ENCODE results near the gene MACROH2A2. TPM values are rescaled to one million over a fixed set of nuclear protein-coding genes. Genes with fewer than 3 reads are reported as not detected.

Gene MACROH2A2
- total RNA-seq, 4 donors from 2014 or later: 7.0 to 21.8 (median 15.0) TPM

DNA sequence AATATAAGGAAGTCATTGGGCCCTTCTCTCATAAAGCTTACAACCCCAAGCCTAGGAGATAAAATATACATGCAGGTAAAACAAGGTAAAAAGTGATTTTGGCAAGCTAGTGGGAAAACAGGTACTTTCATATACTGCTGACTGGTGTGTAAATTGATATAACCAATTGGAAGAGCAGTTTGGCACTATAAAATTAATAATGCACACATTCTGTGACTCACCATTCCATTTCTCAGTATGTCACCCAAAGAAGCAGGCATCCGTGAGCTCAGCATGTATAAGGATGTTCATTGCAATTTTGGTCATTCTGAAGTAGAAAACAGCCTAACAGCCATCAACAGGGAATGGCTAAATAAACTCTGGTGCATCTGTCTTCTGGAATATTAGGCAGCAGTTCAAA is 2.9 kb downstream of the MACROH2A2 start:
- Histone ChIP-seq H3K36me3 (no peaks in the 10 kb centered on the region), H3K4me1 (peaks cover 1 to 4% of the 10 kb centered on the region in 2 donors), H3K27me3 (no peaks in the 10 kb centered on the region), H3K4me3 (replicated peaks in 1 of 3) (no peak overlapping the region), H3K9me3 (no peaks in the 10 kb centered on the region), H3K27ac (no peak overlapping the region)
- no peak for TF ChIP-seq POLR2A (IDR thresholded peaks at IDR 0.05)
- TF ChIP-seq, protein P1, sequence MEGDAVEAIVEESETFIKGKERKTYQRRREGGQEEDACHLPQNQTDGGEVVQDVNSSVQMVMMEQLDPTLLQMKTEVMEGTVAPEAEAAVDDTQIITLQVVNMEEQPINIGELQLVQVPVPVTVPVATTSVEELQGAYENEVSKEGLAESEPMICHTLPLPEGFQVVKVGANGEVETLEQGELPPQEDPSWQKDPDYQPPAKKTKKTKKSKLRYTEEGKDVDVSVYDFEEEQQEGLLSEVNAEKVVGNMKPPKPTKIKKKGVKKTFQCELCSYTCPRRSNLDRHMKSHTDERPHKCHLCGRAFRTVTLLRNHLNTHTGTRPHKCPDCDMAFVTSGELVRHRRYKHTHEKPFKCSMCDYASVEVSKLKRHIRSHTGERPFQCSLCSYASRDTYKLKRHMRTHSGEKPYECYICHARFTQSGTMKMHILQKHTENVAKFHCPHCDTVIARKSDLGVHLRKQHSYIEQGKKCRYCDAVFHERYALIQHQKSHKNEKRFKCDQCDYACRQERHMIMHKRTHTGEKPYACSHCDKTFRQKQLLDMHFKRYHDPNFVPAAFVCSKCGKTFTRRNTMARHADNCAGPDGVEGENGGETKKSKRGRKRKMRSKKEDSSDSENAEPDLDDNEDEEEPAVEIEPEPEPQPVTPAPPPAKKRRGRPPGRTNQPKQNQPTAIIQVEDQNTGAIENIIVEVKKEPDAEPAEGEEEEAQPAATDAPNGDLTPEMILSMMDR (IDR thresholded peaks at IDR 0.05): no peak
- WGBS, 2 donors: 88 to 100% methylated on average over 1 of the region's 1 CpG
- intact Hi-C loops (cut with DNase I): no loop called here
- no peak for DNase-seq

DNA sequence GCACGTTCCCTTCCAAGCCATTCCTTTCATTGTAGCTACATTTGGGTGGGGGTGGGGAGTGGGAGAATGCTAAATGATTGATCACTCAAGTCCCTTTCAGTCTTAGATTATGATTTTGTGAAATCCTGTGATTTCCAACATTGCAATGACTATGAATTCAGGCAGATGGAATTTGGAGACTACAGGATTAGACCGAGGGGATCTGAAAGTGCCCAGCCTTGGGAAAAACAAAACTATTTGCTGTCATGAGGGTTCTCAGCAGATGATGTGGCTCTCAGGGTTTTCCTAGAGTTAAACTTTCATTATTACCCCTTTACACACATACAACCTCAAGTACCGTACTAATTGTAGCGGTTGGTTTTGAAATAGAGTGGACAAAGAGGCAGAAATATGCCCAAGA is 4.7 kb downstream of the MACROH2A2 start:
- intact Hi-C loops (cut with DNase I): no loop called here
- no peak for DNase-seq
- WGBS, 2 donors: 93 to 96% methylated on average over 4 of the region's 4 CpGs

DNA sequence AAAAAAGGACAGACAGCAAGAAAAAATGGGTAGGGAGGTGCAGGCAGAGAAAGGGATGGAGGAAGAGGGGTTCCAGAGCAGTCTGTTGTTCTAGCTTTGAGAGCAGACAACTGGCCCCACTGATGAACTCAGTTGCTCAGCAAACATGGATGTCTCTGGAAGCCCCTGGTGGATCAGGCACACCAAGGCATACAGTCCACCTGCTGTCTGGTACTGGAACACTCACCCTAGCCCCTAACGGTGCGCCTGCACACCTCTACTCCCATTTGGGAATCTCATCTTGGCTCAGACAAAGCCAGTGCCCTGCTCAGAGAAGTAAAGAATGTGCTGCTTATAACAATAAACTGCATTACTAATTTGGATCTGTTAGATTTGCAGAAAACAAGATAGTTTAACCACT is 7.7 kb downstream of the MACROH2A2 start:
- no peaks in the 10 kb centered on the region for H3K36me3 ChIP-seq
- H3K27ac ChIP-seq: no peak overlapping the region
- no peak overlapping the region for H3K4me3 ChIP-seq (replicated peaks in 1 of 3)
- intact Hi-C loops (cut with DNase I): no loop called here
- no peak for DNase-seq
- TF ChIP-seq, protein P1 (IDR thresholded peaks at IDR 0.05): no peak
- no peak for TF ChIP-seq POLR2A (IDR thresholded peaks at IDR 0.05)
- no peaks in the 10 kb centered on the region for H3K27me3 ChIP-seq
- peaks cover 4 to 10% of the 10 kb centered on the region in 2 donors for H3K4me1 ChIP-seq
- no peaks in the 10 kb centered on the region for H3K9me3 ChIP-seq
- WGBS, 2 donors: 69 to 75% methylated on average over 2 of the region's 2 CpGs

More for the DNA sequence above, 4.7 kb downstream of the MACROH2A2 start:
- Histone ChIP-seq H3K9me3 (no peaks in the 10 kb centered on the region), H3K27ac (no peak overlapping the region), H3K4me3 (replicated peaks in 1 of 3) (no peak overlapping the region), H3K27me3 (no peaks in the 10 kb centered on the region), H3K4me1 (peaks cover 4 to 10% of the 10 kb centered on the region in 2 donors), H3K36me3 (no peaks in the 10 kb centered on the region)
- TF ChIP-seq, protein P1 (IDR thresholded peaks at IDR 0.05): no peak
- no peak for TF ChIP-seq POLR2A (IDR thresholded peaks at IDR 0.05)

DNA sequence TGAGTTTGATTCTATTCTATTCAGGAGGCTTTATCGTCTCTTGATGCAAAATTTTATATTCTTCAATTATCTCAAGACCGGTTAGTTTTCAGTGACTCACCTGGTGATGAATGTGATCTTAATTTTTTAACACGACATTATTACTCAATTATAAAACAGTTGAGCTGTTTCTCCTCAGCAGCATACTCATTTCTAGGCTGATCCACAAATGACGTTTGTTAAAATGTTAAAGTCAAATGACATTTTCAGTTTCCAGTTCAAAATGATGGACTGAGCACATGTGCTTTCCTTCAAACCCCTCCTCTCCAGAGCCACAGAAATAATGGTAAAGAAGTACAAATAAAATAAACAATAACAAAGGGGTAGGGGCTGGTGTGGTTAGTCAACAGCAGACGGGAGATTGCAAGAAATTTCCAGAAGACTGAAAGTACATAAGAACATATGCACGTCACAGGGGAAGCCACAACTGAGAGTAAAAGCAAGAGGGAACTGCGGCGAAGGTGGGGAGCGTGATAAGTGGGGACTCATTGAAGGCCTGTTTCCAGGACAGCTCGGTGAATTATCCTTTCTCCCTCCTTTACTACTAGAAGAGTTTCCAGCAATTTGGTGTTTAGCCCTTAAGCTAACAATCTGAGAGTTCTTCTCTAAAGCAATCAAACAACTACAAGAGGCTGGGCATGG is 10.9 kb downstream of the MACROH2A2 start:
- TF ChIP-seq, protein P1 (IDR thresholded peaks at IDR 0.05): no peak
- TF ChIP-seq POLR2A (IDR thresholded peaks at IDR 0.05): no peak
- peaks cover 4 to 10% of the 10 kb centered on the region in 2 donors for H3K4me1 ChIP-seq
- H3K36me3 ChIP-seq: no peaks in the 10 kb centered on the region
- intact Hi-C loops (cut with DNase I): no loop called here
- H3K27ac ChIP-seq: no peak overlapping the region
- H3K4me3 ChIP-seq (replicated peaks in 1 of 3): no peak overlapping the region
- WGBS, 2 donors: 86 to 87% methylated on average over 10 of the region's 10 CpGs
- H3K27me3 ChIP-seq: no peaks in the 10 kb centered on the region
- H3K9me3 ChIP-seq: no peaks in the 10 kb centered on the region
- no peak for DNase-seq

DNA sequence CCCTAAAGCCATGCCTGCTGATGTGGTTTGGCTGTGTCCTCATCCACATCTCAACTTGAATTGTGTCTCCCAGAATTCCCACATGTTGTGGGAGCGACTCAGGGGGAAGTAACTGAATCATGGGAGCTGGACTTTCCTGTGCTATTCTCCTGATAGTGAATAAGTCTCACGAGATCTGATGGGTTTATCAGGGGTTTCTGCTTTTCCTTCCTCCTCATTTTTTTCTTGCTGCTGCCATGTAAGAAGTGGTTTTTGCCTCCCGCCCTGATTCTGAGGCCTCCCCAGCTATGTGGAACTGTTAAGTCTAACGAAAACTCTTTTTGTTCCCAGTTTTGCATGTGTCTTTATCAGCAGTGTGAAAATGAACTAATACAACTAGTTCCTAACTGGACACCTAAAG is 11.8 kb downstream of the MACROH2A2 start:
- Histone ChIP-seq H3K36me3 (no peaks in the 10 kb centered on the region), H3K9me3 (no peaks in the 10 kb centered on the region), H3K4me3 (replicated peaks in 1 of 3) (no peak overlapping the region), H3K27me3 (no peaks in the 10 kb centered on the region), H3K27ac (no peak overlapping the region), H3K4me1 (peaks cover 4 to 10% of the 10 kb centered on the region in 2 donors)
- intact Hi-C loops (cut with DNase I): no loop called here
- no peak for DNase-seq
- 91 to 92% methylated on average over 4 of the region's 4 CpGs for WGBS, 2 donors
- TF ChIP-seq, protein P1 (IDR thresholded peaks at IDR 0.05): no peak
- TF ChIP-seq POLR2A (IDR thresholded peaks at IDR 0.05): no peak

Data from thyroid gland (tissue), 4 donors.